Psoas muscle (tissue), 8 donors: Measurements from ENCODE around the gene PNPLA3. TPM values are rescaled to one million over a fixed set of nuclear protein-coding genes. Genes with fewer than 3 reads are reported as not detected.
A peak's percentile ranks its signal among the peaks of the same experiment; 100 is the strongest.

Source experiments
- ATAC-seq, 4 donors: fragments of 200-7000 bp; cut with Tn5 transposase; one replicate each; pipeline ENCODE4 v1.9.1; 2020; ENCODE audit warnings: moderate library complexity in 3 of 4, mild to moderate bottlenecking in 2 of 4
- DNase-seq, 2 donors: peaks; one replicate each; pipeline ENCODE4 v3.0.0-alpha.2; 2020
- H3K27ac ChIP-seq: fragments of 200-600 bp; one replicate; pipeline ENCODE4 v1.8.0; 2022
- H3K27me3 ChIP-seq, 3 donors: fragments of 200-600 bp in 1 of 3; one replicate each; pipeline versions ENCODE4 v1.6.1 to v1.8.0; 2013 to 2022; ENCODE audit warnings: low read length in 2 of 3, mild to moderate bottlenecking in 2 of 3, moderate library complexity in 1 of 3; ENCODE audit not compliant: insufficient read depth in 3 of 3
- H3K36me3 ChIP-seq, 2 donors: fragments of 200-600 bp in 1 of 2; one replicate each; pipeline versions ENCODE4 v1.6.1 to v1.8.0; 2013 to 2022; ENCODE audit warnings: low read depth in 1 of 2, mild to moderate bottlenecking in 1 of 2, moderate library complexity in 1 of 2; ENCODE audit not compliant: insufficient read depth in 1 of 2
- H3K4me1 ChIP-seq: fragments of 200-600 bp; one replicate; pipeline ENCODE4 v1.8.0; 2022
- H3K4me3 ChIP-seq: fragments of 200-600 bp; one replicate; pipeline ENCODE4 v1.8.0; 2022; ENCODE audit warnings: mild to moderate bottlenecking
- H3K9me3 ChIP-seq: fragments of 200-600 bp; one replicate; pipeline ENCODE4 v1.8.0; 2022
- WGBS, 3 donors: extraction: QIAGEN DNeasy Blood & Tissue Kit; methylation state at CpG; one replicate each; pipeline versions ENCODE4 v1.1.6 to v1.1.7; 2013; 5-methylcytosine and 5-hydroxymethylcytosine counted together
- intact Hi-C, 2 donors: fragments of 100-400 bp; cut with DNase I; formaldehyde crosslinking; loops; one replicate each; pipeline versions ENCODE4 v1.11.0 to v1.14.2; 2022
- polyA plus RNA-seq, 3 donors: library from polyadenylated mRNA; stranded (reverse); fragments of 200-250 nt; gene quantifications; one replicate each; pipeline ENCODE4 v1.2.3, GENCODE V29; 2013
- total RNA-seq, 4 donors: library from RNA; stranded (reverse); fragmentation: NEBNext Ultra II Directional in 2 of 4; extraction: Animal tissue kit (Norgen Biotek cat#: 25700) in 2 of 4; gene quantifications; one replicate each; pipeline versions ENCODE4 v1.2.1 to v1.2.4, GENCODE V29; 2021 to 2023
- TF ChIP-seq, protein P1 (sequence below): fragments of 200-600 bp; IDR thresholded peaks from one replicate; pipeline ENCODE4 v1.8.0; 2022; ENCODE audit warnings: antibody characterized with exemption
- donor health status: healthy with polysubstance abuse.
- donor health status: DM: no; HTN: no; CAD: no; lungs with moderate emphysema.
- donor health status: Bipolar disorder and iron deficiency.
- donor health status: healthy.
- donor health status: DM: yes; HTN: yes; CAD: no.
- donor health status: DM: no; HTN: no; CAD: no.
- donor health status: DM: no; HTN: no; CAD: no.
- donor health status: DM: yes; HTN: yes; CAD: no.

The PNPLA3 gene
- total and polyA plus RNA-seq, 7 donors = 0.29 to 3.3 (median 0.61) TPM; not detected in 1

- peak in 1 of 4 donors; percentile 21 for ATAC-seq
- no peak overlapping the region for H3K27ac ChIP-seq
- no peak overlapping the region for H3K4me3 ChIP-seq
- peaks cover 0 to 92% of the 10 kb centered on the region in 2 donors for H3K36me3 ChIP-seq
- 72 to 85% (median 80%) methylated on average over 16 of the region's 16 CpGs for WGBS, 3 donors
- DNase-seq = no peak
- peaks cover 28% of the 10 kb centered on the region for H3K4me1 ChIP-seq
- H3K27me3 ChIP-seq = no peaks in the 10 kb centered on the region
- TF ChIP-seq, protein P1, sequence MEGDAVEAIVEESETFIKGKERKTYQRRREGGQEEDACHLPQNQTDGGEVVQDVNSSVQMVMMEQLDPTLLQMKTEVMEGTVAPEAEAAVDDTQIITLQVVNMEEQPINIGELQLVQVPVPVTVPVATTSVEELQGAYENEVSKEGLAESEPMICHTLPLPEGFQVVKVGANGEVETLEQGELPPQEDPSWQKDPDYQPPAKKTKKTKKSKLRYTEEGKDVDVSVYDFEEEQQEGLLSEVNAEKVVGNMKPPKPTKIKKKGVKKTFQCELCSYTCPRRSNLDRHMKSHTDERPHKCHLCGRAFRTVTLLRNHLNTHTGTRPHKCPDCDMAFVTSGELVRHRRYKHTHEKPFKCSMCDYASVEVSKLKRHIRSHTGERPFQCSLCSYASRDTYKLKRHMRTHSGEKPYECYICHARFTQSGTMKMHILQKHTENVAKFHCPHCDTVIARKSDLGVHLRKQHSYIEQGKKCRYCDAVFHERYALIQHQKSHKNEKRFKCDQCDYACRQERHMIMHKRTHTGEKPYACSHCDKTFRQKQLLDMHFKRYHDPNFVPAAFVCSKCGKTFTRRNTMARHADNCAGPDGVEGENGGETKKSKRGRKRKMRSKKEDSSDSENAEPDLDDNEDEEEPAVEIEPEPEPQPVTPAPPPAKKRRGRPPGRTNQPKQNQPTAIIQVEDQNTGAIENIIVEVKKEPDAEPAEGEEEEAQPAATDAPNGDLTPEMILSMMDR = no peak
- intact Hi-C loops = loop anchor here (1.0 to 10.0 kb wide), 4 partner anchors 93 to 634 kb away; partner anchors contain the start of gene RTL6 (in 1 of the 2)
- H3K9me3 ChIP-seq = no peaks in the 10 kb centered on the region
These were observed 68.8 kb downstream of the PNPLA3 start for GRCh38 chr22:43992331-43992821.

- intact Hi-C loops = loop anchor here (2.0 to 10.0 kb wide), 3 partner anchors 502 to 634 kb away; partner anchors contain the start of gene RTL6 (in 1 of the 2)
- H3K27me3 ChIP-seq = no peaks in the 10 kb centered on the region
- H3K9me3 ChIP-seq = no peaks in the 10 kb centered on the region
- WGBS, 3 donors = 28 to 30% (median 29%) methylated on average over 20 of the region's 20 CpGs
- peak; percentile 46 to 76 for DNase-seq
- peak overlapping the region; percentile 32 for H3K27ac ChIP-seq
- TF ChIP-seq, protein P1 = peak; percentile 98
- H3K36me3 ChIP-seq = peaks cover 0 to 87% of the 10 kb centered on the region in 2 donors
- ATAC-seq = peak; percentile 70 to 85 (median 81)
- H3K4me1 ChIP-seq = peaks cover 21% of the 10 kb centered on the region
- no peak overlapping the region for H3K4me3 ChIP-seq
These were observed 69.6 kb downstream of the PNPLA3 start for GRCh38 chr22:43993072-43993760.

DNA sequence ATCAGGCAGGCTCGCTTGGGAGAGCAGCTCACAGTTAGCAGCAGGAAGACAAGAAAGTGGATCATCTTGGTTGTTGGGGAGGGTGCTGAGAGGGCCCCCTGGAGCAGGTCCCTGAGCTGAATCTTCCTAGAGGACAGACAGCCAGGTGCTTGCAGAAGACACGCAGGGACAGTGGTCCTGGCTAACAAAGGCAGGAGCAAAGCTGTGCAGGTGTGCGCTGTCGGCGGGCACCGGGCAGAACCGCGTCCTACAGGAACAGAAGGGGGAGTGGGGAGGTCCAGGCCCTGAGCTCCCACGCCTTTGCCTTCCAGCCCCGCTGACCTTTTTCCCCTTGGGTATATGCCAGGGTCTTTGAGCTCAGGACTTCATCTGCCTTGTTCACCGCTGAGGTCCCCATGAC is 70.4 kb downstream of the PNPLA3 start:
- no peak for ATAC-seq
- H3K36me3 ChIP-seq = peaks cover 0 to 87% of the 10 kb centered on the region in 2 donors
- no peak for DNase-seq
- H3K27me3 ChIP-seq = no peaks in the 10 kb centered on the region
- intact Hi-C loops = loop anchor here in 1 of 2 donors (2.0 to 10.0 kb wide), 3 partner anchors 95 to 631 kb away; partner anchors contain the start of gene RTL6
- peak overlapping the region; percentile 32 for H3K27ac ChIP-seq
- no peaks in the 10 kb centered on the region for H3K9me3 ChIP-seq
- 67 to 82% (median 70%) methylated on average over 11 of the region's 11 CpGs for WGBS, 3 donors
- H3K4me1 ChIP-seq = peaks cover 20% of the 10 kb centered on the region
- H3K4me3 ChIP-seq = no peak overlapping the region
- TF ChIP-seq, protein P1 = no peak

DNA sequence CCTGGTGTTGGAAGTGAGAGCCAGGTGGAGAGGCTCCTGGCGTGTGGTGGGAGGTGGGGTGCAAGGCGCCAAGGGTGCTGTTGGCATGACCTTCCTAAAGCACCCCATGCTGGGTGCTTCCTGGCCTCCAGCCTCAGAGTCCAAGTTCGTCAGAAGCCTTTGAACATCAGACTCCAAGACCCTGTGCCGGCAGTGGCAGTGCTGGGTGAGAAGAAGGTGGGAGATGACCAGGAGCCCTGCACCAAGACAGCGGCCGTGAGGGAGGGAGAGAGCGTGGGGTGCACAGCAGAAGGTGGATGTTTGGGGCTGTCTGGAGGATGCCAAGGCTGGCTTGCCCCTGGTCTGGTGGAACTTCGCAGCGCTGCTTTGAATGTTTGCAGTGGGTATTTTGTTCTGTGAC is 70.8 kb downstream of the PNPLA3 start:
- H3K27me3 ChIP-seq = no peaks in the 10 kb centered on the region
- H3K36me3 ChIP-seq = peaks cover 0 to 87% of the 10 kb centered on the region in 2 donors
- peaks cover 23% of the 10 kb centered on the region for H3K4me1 ChIP-seq
- intact Hi-C loops = loop anchor here in 1 of 2 donors (2.0 to 10.0 kb wide), 3 partner anchors 94 to 630 kb away; partner anchors contain the start of gene RTL6
- ATAC-seq (no peak), DNase-seq (no peak)
- no peaks in the 10 kb centered on the region for H3K9me3 ChIP-seq
- no peak overlapping the region for H3K4me3 ChIP-seq
- TF ChIP-seq, protein P1 = no peak
- WGBS, 3 donors = 74 to 94% (median 77%) methylated on average over 9 of the region's 9 CpGs
- peak overlapping the region; percentile 32 for H3K27ac ChIP-seq
